Erythroblast (primary cell): Measurements from ENCODE around the gene IL2RA.

Experiments
- DNase-seq, 2 experiments: peaks; one replicate each; lab custom pipeline; 2025; lab: John Stamatoyannopoulos, UW
- GATA1 ChIP-seq: IDR thresholded peaks from 2 replicates; pipeline ENCODE4 v1.6.1; 2011; ENCODE audit warnings: low read depth, mild to moderate bottlenecking, control low read depth, low read length, moderate library complexity
- POLR2A ChIP-seq: IDR thresholded peaks from 2 replicates; pipeline ENCODE4 v1.6.1; 2011; ENCODE audit warnings: mild to moderate bottlenecking, low read length

IL2RA gene

DNA sequence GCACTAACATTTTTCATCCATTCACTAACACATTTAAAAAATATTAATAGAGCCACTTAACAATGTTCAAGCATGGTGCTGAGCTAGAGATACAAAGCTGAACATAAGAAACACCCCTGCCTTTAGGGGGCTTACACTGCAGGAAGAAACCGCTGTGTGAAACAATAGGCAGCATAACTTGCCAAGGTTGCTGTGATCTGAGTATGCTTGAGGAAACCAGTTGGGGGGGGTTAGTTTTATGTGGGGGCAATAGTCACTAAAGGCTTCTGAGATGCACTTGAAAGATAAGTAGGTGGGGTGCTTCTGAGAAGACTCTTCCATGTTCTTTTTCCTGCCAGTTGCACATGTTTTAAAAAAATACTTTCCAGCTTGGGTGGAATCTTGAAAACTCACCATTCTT, 29.5 kb upstream of the IL2RA start:
- peak; percentile 53 to 64 for DNase-seq
- TF ChIP-seq GATA1 (no peak), POLR2A (no peak)

DNA sequence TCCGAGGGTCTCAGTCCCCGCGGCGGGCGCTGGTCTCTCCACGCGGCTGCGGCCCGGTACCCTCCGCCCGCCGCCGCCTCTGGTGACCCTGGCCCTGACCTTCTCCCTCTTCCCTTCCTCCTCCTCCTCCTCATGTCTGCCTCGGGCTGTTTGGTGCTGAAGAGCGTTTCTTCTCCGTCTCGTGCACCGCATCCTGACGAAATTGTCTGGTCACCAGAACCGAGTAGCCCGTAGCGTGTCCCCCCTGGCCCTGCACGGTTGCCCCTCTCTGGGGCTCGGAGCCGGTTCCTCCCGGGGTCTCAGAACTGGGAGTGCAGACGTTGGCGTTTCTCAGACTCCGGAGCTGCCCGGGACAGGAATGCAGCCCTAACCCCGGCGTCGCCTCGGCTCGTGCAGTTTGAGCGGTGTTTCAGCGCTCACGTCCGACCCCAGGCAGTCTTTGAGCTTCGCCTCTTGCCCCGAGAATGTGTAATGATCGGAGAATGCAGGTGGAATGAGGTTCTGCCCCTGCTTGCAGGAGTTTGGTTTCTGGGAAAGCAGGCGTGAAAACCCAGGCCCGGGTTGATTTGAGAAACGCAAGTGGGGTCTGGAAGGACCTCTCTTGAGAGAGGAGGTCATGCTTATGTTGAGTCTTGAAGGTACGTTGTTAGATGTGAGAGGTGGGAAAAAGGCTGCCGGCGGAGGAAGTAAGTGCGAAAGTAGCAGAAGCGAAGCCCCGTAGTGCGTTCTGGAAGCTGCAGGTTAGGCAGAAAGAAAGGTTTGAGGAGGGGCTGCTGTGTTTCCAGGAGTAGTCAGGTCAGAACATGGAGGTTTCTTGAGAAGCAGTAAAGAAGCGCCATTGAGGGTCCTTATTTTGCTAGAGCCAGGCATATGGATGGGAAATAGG, 27.4 kb upstream of the IL2RA start:
- peak; percentile 56 to 67 for DNase-seq
- no peak for TF ChIP-seq POLR2A
- no peak for TF ChIP-seq GATA1

DNA sequence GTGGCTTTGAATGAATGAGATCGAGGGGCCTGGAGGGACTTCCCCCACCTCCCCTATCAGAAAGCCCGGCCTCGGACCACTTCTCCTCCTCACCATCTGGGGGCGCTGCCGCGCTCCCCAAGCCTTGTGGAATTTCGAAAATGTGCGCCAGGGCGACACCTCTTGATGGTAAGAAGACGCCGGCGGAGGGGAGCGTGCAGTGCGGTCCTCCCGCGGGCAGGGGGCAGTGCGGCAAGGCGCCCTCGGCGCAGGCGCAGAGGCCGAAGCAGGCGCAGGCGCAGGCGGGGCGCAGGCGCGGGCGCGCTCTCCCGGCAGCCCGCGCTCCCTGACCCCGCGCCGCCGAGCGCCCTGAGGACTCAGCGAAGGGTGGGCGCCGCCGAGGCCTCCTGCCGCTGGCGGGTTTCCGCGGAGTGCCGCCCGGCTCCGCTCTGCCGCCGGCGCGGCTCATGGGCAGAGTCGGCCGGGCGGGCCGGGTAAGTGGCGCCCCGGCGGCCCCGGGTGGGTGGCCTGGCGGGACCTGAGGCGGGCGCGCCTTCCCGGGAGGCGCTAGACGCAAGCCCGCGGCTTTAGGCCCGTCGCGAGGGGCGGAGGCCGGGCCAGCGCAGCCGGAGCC, 26.7 kb upstream of the IL2RA start, which contains the start of gene RBM17:
RBM17 (plus strand) TSS at position 314 of the 613 bp plus-strand sequence. CDS start 8,032 bp downstream, outside the sequence.
- TF ChIP-seq POLR2A (peak; percentile 83), GATA1 (no peak)
- DNase-seq: peak; percentile 98 to 99

DNA sequence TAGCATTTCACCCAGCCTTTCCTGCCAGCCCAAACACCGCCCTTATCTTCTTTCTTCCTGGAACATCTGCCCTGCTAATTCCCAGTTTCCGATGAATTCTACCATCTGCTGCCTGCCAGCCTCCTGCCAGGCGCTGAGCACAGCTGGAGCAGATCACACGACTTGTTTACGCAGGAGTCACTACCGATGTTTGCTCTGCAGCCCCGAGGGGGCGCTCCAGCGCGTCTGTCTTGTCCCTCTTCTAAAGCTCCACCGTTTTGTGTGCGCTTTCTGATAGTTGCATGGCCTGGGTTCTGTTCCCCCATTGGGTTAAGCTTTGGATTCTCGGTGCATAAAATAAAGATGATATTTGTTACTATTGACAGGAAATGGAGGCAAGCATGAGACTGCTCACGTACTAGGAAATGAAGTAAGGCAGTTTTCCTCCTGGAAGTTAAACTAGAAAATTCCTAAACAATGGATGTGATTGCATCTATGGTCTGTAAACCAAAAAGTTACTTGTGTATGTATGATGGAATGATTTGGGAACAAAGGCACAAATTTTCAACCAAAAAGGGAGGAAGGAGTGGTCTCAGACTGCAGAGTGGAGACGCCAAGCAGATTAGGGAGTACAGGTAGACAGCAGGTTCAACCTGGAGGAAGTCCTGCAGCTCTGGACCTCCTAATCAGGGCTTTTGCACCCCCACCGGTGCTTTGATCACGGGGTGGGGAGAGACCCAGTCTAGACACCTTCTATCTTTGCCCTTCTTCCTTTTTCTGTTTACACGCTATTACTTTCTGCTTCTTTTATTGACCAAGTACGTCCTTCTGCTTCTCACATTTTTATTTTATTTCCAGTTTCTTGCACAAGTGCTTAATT, 24.4 kb upstream of the IL2RA start:
- no peak for TF ChIP-seq GATA1
- no peak for TF ChIP-seq POLR2A
- DNase-seq: peak; percentile 91 to 92

DNA sequence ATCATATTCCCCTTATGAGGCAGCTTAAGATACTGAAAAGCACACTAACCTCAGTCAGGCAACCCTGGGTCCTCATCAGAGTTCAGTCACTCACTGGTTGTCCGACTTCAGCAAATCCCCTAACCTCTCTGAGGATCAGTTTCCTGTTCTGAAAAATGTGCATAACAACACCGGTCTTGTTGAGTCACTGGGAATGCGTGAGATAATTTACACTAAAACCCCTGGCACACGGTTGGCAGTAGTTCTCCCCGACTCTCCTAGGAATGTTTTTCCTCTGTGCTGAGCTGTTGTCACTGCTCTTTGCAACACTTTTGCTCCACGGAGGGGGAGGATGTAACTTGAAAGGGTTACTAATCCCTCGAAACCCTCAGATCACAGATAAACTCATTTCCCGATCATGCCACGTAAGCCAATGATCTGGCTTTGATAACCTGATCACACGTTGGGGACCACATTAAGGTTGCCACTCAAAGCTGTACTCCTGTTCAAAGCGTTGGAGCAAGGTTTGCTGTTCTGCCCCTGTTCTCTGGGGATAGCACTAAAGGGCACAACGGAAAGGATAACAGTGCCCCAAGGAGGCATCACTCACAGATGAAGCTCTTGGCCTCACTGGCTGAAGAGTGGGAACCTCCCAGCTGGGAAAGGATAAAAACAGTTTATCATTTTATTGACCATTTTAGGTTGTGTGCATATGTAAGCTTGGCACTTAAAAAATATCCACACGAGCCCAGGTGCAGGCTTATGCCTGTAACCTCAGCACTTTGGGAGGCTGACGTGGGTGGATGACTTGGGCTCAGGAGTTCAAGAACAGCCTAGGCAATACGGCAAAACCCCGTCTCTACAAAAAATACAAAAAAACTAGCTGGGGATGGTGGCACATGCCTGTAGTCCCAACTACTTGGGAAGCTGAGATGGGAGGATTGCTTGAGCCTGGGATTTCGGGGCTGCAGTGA, 21.6 kb upstream of the IL2RA start:
- no peak for DNase-seq
- TF ChIP-seq GATA1: no peak
- TF ChIP-seq POLR2A: no peak

DNA sequence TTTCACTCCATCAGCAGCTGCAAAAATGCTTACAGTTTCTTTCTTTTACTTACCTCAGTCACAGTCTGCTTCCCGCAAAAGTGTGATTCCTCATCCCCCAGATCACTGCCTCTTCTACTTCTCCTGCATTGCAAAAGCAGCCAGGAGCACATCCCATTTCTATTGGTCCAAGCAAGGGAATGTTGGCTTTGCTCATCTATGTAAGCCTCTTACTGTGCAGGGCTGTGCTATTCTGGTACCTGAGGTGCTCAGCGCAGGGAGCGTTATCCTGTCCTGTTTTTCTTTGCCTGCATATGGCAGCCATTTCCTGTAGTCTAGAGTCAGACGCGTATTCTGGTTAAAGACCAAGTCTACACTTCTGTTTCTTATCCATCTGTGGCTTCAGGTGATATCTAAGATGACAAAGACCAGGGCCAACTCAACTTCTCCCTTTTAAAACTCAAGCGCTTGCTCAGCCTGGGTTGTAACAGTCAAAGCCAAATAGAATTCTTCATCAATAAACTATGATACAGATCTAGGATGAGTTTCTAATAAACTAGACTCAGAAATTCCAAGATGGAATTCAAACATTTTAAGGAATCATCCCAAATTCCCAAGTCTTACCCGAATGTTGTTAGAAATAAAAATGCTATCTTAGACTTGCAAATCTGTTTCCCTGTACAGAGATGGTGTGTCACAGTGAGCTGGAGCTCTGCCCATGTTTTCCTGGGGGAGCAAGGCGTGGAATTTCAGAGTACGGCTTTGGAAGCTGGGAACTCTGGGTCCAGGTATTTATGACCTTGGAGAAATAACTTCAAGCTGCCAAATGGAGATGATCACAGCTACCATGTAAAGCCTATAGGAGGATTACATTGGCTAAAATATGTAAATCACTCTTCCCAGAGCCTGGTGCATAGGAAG, 20.6 kb upstream of the IL2RA start:
- TF ChIP-seq GATA1 (no peak), POLR2A (no peak)
- DNase-seq: no peak

DNA sequence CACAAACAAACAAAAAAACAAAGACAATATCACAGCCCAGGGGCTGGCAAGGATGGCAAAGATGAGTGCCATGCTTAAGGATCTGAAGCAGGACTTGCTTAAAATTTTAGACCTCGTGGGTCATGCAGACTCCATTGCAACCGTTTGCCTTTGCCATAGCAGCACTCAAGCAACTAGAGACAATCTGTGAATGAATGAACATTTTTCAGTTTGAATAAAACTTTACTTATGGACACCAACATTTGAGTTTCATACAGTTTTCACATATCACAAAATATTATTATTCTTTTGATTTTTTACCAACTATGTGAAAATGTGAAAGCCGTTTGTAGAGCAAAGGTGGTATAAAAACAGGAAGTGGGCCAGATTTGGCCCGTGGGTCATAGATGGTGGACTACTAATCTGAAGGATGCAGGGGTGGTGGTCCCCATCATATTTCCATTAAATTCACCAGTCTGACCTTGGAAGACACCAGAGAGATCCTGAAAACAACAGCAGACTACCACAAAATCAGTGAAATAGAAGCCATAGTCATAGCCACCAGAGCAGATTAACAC, 18.3 kb upstream of the IL2RA start:
- TF ChIP-seq POLR2A (no peak), GATA1 (no peak)
- no peak for DNase-seq

DNA sequence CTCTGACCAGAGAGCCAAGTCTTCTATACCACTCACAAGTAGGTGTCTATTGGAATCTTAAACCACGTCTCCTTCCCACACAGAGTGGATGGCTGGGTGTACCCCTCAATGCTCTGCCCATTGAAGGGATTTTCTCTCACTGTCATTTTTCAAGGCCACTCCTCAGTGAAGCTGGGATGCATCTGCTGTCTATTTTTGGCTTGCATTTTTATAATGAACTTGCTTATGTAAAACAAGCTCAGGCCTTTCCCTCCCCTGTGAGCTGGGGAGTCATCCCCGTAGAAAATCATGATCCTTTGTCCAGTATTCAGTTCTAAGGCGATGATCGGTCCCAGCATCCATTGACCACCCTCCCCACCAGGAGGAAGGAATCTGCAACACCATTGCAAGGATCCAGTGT, 16.9 kb upstream of the IL2RA start:
- DNase-seq: no peak
- TF ChIP-seq POLR2A: no peak
- no peak for TF ChIP-seq GATA1

DNA sequence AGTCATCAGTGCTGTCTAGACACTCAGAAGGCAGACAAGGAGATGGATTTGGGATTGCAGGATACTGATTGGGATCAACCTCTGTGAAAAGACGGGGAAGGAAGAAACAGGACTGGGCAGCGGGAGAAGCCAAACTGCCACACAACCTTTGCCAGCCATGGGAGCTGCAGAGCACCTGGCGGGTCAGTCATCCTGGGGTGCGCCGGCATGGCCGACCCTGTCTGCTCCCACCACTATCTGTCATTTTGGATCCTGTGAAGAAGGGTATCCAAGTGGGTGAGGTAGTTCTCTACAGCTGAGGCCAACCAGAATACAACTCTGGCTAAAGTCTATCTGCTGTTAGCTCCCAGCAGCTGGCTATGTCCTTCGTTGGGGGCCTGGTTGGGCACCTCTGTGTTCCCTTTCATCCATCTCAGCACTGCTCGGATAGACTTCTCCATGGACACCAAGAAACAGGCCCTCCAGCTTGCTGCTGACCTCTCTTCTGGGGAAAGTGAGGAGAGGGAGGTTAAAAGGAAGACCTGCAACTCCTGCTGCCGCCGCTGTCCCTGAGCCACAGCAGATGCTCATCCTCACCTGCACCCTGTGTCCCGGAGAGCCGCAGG, 15.0 kb upstream of the IL2RA start:
- no peak for TF ChIP-seq POLR2A
- no peak for TF ChIP-seq GATA1
- no peak for DNase-seq

DNA sequence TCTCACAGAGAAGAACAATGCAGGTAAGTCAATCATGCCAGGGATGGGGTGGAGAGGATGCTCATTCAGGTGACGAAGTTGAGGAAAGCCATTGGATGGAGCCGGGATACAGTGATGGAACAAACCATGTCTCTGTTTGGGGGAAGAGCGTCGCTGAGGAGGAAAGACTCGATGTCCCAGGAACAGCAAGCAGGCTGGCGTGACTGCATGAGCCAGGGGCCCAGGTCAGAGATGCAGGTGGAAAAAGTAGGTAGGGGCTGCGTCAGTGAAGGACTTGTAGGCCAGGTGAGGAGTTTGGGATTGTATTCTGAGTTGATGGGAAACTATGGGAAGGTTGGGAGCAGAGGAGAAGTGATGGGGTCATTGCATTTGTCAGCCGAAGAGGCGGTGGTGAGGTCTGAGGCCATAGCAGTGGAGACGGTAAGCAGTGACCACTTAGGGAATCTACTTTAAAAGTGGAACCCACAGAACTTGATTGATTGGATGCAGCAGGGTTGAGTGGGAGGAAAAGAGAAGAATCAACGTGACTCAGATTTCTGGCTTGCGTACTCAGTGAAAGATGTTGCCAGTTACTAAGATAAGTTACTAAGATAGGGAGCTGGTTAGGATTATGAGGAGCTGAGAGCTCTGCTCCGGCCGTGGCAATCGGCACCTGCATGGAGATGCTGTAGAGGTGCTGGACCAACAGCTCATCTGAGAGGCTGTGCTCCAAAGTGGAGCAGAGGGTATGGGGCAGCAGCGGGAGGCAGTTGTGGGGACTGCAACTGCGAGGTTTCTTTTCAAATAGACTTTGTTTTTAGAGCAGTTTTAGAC, 12.5 kb upstream of the IL2RA start:
- no peak for DNase-seq
- TF ChIP-seq POLR2A: no peak
- TF ChIP-seq GATA1: no peak
